ENCODE data around the gene DDX43.
A peak's percentile ranks its signal among the peaks of the same experiment; 100 is the strongest.

Gene DDX43

GRCh38 chr6:73394577-73395354, at the start of gene DDX43:
Gene DDX43 (plus strand): TSS chr6:73394828. CDS start chr6:73394906, 78 bp downstream.
- peak; percentile 60 for DNase-seq (ENCODE audit: low read depth)
- TF ChIP-seq, protein P1, sequence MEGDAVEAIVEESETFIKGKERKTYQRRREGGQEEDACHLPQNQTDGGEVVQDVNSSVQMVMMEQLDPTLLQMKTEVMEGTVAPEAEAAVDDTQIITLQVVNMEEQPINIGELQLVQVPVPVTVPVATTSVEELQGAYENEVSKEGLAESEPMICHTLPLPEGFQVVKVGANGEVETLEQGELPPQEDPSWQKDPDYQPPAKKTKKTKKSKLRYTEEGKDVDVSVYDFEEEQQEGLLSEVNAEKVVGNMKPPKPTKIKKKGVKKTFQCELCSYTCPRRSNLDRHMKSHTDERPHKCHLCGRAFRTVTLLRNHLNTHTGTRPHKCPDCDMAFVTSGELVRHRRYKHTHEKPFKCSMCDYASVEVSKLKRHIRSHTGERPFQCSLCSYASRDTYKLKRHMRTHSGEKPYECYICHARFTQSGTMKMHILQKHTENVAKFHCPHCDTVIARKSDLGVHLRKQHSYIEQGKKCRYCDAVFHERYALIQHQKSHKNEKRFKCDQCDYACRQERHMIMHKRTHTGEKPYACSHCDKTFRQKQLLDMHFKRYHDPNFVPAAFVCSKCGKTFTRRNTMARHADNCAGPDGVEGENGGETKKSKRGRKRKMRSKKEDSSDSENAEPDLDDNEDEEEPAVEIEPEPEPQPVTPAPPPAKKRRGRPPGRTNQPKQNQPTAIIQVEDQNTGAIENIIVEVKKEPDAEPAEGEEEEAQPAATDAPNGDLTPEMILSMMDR (IDR thresholded peaks at IDR 0.05; ENCODE audit: low read length, missing control alignments): no peak
- H3K4me3 ChIP-seq (replicated peaks; ENCODE audit: low read depth, low read length): peak within 1 kb of the TSS; percentile 25

DNA sequence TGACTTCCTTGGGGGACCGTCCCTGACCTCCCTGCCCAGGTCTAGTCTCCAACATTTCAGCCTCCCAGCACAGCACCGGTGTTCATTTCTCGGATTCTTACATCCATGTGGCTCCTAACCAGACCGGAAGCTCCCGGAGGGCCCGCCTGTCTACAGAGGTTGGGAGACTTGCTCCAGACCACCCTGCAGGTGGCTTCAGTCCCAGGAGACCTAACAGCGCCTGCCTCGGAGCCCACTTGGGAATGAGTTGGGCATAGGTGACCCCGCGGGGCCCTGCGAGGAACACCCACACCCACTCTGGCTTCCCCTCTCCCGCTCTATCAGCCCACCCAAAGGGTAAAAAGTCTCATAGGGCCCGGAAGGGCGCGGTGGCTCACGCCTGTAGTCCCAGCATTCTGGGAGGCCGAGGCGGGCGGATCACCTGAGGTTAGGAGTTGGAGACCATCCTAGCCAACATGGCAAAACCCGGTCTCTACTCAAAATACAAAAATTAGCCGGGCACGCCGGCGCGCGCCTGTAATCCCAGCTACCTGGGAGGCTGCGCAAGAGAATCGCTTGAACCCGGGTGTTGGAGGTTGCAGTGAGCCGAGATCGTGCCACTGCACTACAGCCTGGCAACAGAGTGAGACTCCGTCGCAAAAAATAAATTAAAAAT, 46.0 kb upstream of the DDX43 start:
- no peak overlapping the region for H3K4me3 ChIP-seq (replicated peaks; ENCODE audit: low read depth, low read length)
- no peak for DNase-seq (ENCODE audit: low read depth)
- TF ChIP-seq, protein P1 (IDR thresholded peaks at IDR 0.05; ENCODE audit: low read length, missing control alignments): no peak

- no peak overlapping the region for H3K4me3 ChIP-seq (replicated peaks; ENCODE audit: low read depth, low read length)
- TF ChIP-seq, protein P1 (IDR thresholded peaks at IDR 0.05; ENCODE audit: low read length, missing control alignments): no peak
- DNase-seq (ENCODE audit: low read depth): no peak
These were observed 45.3 kb upstream of the DDX43 start for GRCh38 chr6:73349311-73349710.

GRCh38 chr6:73353636-73354593, 40.7 kb upstream of the DDX43 start, which contains the start of gene DPPA5:
Gene DPPA5 (minus strand): TSS chr6:73354276. CDS start chr6:73354225, 51 bp downstream.
- DNase-seq (ENCODE audit: low read depth): no peak
- H3K4me3 ChIP-seq (replicated peaks; ENCODE audit: low read depth, low read length): no peak within 1 kb of the TSS
- TF ChIP-seq, protein P1 (IDR thresholded peaks at IDR 0.05; ENCODE audit: low read length, missing control alignments): no peak

DNA sequence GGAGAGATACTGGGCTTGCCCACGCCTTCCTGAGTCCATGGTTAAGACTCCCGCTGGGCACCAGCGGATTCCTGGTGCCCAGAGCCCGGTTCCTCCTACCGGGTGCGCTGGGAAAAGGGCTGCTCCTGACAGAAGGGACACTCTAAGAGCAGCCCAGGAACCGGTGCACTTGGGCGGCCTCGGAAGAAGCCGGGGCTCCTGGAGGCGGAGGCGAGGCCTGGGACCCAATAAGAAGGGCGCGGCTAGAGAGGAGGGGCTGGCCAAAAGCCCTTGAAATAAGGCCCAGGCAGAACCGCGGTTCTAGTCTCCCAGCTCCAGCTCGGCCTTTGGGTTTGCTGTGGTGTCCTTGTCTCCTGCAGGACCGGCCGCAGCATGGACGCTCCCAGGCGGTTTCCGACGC, 32.3 kb upstream of the DDX43 start, which contains the start of gene KHDC3L:
Gene KHDC3L, plus strand, starts transcription at position 301 of the 400 bp plus-strand sequence. Its CDS starts 72 bp downstream, at position 373.
- TF ChIP-seq, protein P1 (IDR thresholded peaks at IDR 0.05; ENCODE audit: low read length, missing control alignments): no peak
- DNase-seq (ENCODE audit: low read depth): no peak
- H3K4me3 ChIP-seq (replicated peaks; ENCODE audit: low read depth, low read length): no peak within 1 kb of the TSS

- no peak for DNase-seq (ENCODE audit: low read depth)
- H3K4me3 ChIP-seq (replicated peaks; ENCODE audit: low read depth, low read length): no peak overlapping the region
These were observed 31.6 kb upstream of the DDX43 start for GRCh38 chr6:73362869-73363536.

More at GRCh38 chr6:73362869-73363536, 31.6 kb upstream of the DDX43 start:
- TF ChIP-seq, protein P1 (IDR thresholded peaks at IDR 0.05; ENCODE audit: low read length, missing control alignments): no peak

All from fibroblast of pulmonary artery (primary cell).